PFSK-1 (cell line): Measurements from ENCODE around the gene MAP2K6.

Source experiments
- POLR2AphosphoS5 ChIP-seq: IDR thresholded peaks from 2 replicates; pipeline ENCODE4 v1.6.1; 2012; ENCODE audit warnings: low read depth, mild to moderate bottlenecking, control low read depth, low read length, moderate library complexity
- REST ChIP-seq, 2 experiments: IDR thresholded peaks; 2 replicates each; pipeline versions ENCODE4 v1.6.1 to v1.8.0; 2011 to 2012; ENCODE audit warnings: low read depth in 2 of 2, low read length in 2 of 2, control low read depth in 1 of 2, inconsistent platforms in 1 of 2, mild to moderate bottlenecking in 1 of 2, moderate library complexity in 1 of 2; ENCODE audit not compliant: insufficient read depth in 1 of 2
- TAF1 ChIP-seq: IDR thresholded peaks from 2 replicates; pipeline ENCODE4 v1.6.1; 2012; ENCODE audit warnings: low read length, control low read depth, borderline replicate concordance; ENCODE audit not compliant: insufficient read depth

- TF ChIP-seq TAF1: no peak
- TF ChIP-seq POLR2AphosphoS5: no peak
- no peak for TF ChIP-seq REST (IDR thresholded peaks at IDR 0.05; ENCODE audit: insufficient read depth in 1 of 2, low read depth in 2 of 2, low read length in 2 of 2)
These were observed 39.3 kb upstream of the MAP2K6 start for GRCh38 chr17:69375229-69375628.
